Trophoblast cell (in vitro differentiated cells and primary cell): ENCODE results near the gene HRAS.

Source experiments
- DNase-seq, 2 donors: peaks; one replicate each; pipeline ENCODE4 v3.0.0-alpha.2; 2016
- H2AFZ ChIP-seq: 2 replicates; pipeline ENCODE4 v1.6.1; 2013; ENCODE audit warnings: low read length, moderate library complexity, mild to moderate bottlenecking; ENCODE audit not compliant: insufficient read depth, poor library complexity
- H2AK5ac ChIP-seq: 2 replicates; pipeline ENCODE4 v1.6.1; 2013; ENCODE audit warnings: mild to moderate bottlenecking, low read length
- H2BK120ac ChIP-seq: 2 replicates; pipeline ENCODE4 v1.6.1; 2013; ENCODE audit warnings: low read length, mild to moderate bottlenecking, moderate library complexity; ENCODE audit not compliant: insufficient read depth, poor library complexity
- H2BK12ac ChIP-seq: 2 replicates; pipeline ENCODE4 v1.6.1; 2013; ENCODE audit warnings: mild to moderate bottlenecking, low read length, moderate library complexity
- H2BK5ac ChIP-seq: 2 replicates; pipeline ENCODE4 v1.6.1; 2013; ENCODE audit warnings: low read length, low read depth, moderate library complexity, mild to moderate bottlenecking; ENCODE audit not compliant: poor library complexity
- H3K14ac ChIP-seq: 2 replicates; pipeline ENCODE4 v1.6.1; 2013; ENCODE audit warnings: mild to moderate bottlenecking, low read length
- H3K18ac ChIP-seq: 2 replicates; pipeline ENCODE4 v1.6.1; 2013; ENCODE audit warnings: mild to moderate bottlenecking, low read length
- H3K23ac ChIP-seq: 2 replicates; pipeline ENCODE4 v1.6.1; 2013; ENCODE audit warnings: low read length
- H3K27ac ChIP-seq: 2 replicates; pipeline ENCODE4 v1.5.1; 2013; ENCODE audit warnings: low read depth, mild to moderate bottlenecking, inconsistent platforms, low read length, moderate library complexity
- H3K27me3 ChIP-seq: 2 replicates; pipeline ENCODE4 v1.6.1; 2013; ENCODE audit warnings: inconsistent platforms, mild to moderate bottlenecking, low read length, moderate library complexity; ENCODE audit not compliant: insufficient read depth
- H3K36me3 ChIP-seq, 2 experiments: 1 replicate in 1 of 2; 2 replicates in 1 of 2; pipeline ENCODE4 v1.6.1; 2013; ENCODE audit warnings: low read length in 2 of 2, mild to moderate bottlenecking in 2 of 2, moderate library complexity in 1 of 2; ENCODE audit not compliant: insufficient read depth in 2 of 2, control insufficient read depth in 1 of 2
- H3K4ac ChIP-seq: 2 replicates; pipeline ENCODE4 v1.6.1; 2013; ENCODE audit warnings: low read depth, mild to moderate bottlenecking, low read length, moderate library complexity
- H3K4me1 ChIP-seq, 2 experiments: 1 replicate in 1 of 2; 2 replicates in 1 of 2; pipeline ENCODE4 v1.6.1; 2013; ENCODE audit warnings: low read length in 2 of 2, mild to moderate bottlenecking in 2 of 2, moderate library complexity in 1 of 2; ENCODE audit not compliant: insufficient read depth in 2 of 2, control insufficient read depth in 1 of 2
- H3K4me2 ChIP-seq: 2 replicates; pipeline ENCODE4 v1.6.1; 2013; ENCODE audit warnings: inconsistent platforms, mild to moderate bottlenecking, low read length, moderate library complexity
- H3K4me3 ChIP-seq: 2 replicates; pipeline ENCODE4 v1.5.1; 2013; ENCODE audit warnings: mild to moderate bottlenecking, low read depth, low read length, inconsistent platforms
- H3K79me1 ChIP-seq: one replicate; pipeline ENCODE4 v1.6.1; 2013; ENCODE audit warnings: low read length
- H3K79me2 ChIP-seq: 2 replicates; pipeline ENCODE4 v1.6.1; 2013; ENCODE audit warnings: low read length, mild to moderate bottlenecking; ENCODE audit not compliant: control insufficient read depth, insufficient read depth, poor library complexity
- H3K9ac ChIP-seq: 2 replicates; pipeline ENCODE4 v1.6.1; 2013; ENCODE audit warnings: mild to moderate bottlenecking, low read length
- H3K9me3 ChIP-seq: 2 replicates; pipeline ENCODE4 v1.6.1; 2013; ENCODE audit warnings: low read depth, mild to moderate bottlenecking, control low read depth, inconsistent platforms, low read length; ENCODE audit not compliant: insufficient read depth
- H4K12ac ChIP-seq: 2 replicates; pipeline ENCODE4 v1.6.1; 2013; ENCODE audit warnings: low read depth, mild to moderate bottlenecking, low read length, moderate library complexity
- H4K8ac ChIP-seq: 2 replicates; pipeline ENCODE4 v1.6.1; 2013; ENCODE audit warnings: low read depth, mild to moderate bottlenecking, low read length, moderate library complexity
- H4K91ac ChIP-seq: one replicate; pipeline ENCODE4 v1.6.1; 2013; ENCODE audit warnings: low read depth, mild to moderate bottlenecking, low read length, moderate library complexity
- WGBS: extraction: QIAGEN DNeasy Blood & Tissue Kit; methylation state at CpG from one replicate; pipeline ENCODE4 v1.1.7; 2013; ENCODE audit warnings: missing lambda C conversion rate; ENCODE audit not compliant: insufficient read length, insufficient coverage; ENCODE audit errors: extremely low coverage; 5-methylcytosine and 5-hydroxymethylcytosine counted together

Gene HRAS

GRCh38 chr11:515131-515530, 20.2 kb downstream of the HRAS start:
- no peak overlapping the region for H3K27ac ChIP-seq
- no peak overlapping the region for H4K8ac ChIP-seq
- no peaks in the 10 kb centered on the region for H3K27me3 ChIP-seq
- H3K36me3 ChIP-seq, result peaks cover 14 to 20% of the 10 kb centered on the region in 2 experiments
- no peak overlapping the region for H2BK5ac ChIP-seq
- no peak overlapping the region for H3K4me2 ChIP-seq
- no peak overlapping the region for H2AK5ac ChIP-seq
- no peak overlapping the region for H3K18ac ChIP-seq
- no peak for DNase-seq
- H2AFZ ChIP-seq, result no peak overlapping the region
- H4K91ac ChIP-seq, result no peak overlapping the region
- no peak overlapping the region for H3K23ac ChIP-seq
- H4K12ac ChIP-seq, result no peak overlapping the region
- peaks cover 2 to 3% of the 10 kb centered on the region in 2 experiments for H3K4me1 ChIP-seq
- no peak overlapping the region for H2BK12ac ChIP-seq
- H3K4me3 ChIP-seq, result no peak overlapping the region
- peaks cover 21% of the 10 kb centered on the region for H3K9me3 ChIP-seq
- WGBS, result no CpG with 5 or more reads among the region's 6 CpGs
- H3K9ac ChIP-seq, result no peak overlapping the region
- H2BK120ac ChIP-seq, result no peak overlapping the region
- H3K79me1 ChIP-seq, result no peaks in the 10 kb centered on the region
- H3K14ac ChIP-seq, result no peak overlapping the region
- no peak overlapping the region for H3K4ac ChIP-seq
- no peaks in the 10 kb centered on the region for H3K79me2 ChIP-seq

GRCh38 chr11:514606-515005, 20.8 kb downstream of the HRAS start:
- no peak overlapping the region for H3K27ac ChIP-seq
- no peak overlapping the region for H2AK5ac ChIP-seq
- H3K9ac ChIP-seq, result no peak overlapping the region
- no peak overlapping the region for H4K8ac ChIP-seq
- H4K12ac ChIP-seq, result no peak overlapping the region
- H3K23ac ChIP-seq, result no peak overlapping the region
- H3K36me3 ChIP-seq, result peaks cover 18 to 23% of the 10 kb centered on the region in 2 experiments
- H3K4me3 ChIP-seq, result no peak overlapping the region
- H3K18ac ChIP-seq, result no peak overlapping the region
- no peak overlapping the region for H2BK120ac ChIP-seq
- no peak overlapping the region for H4K91ac ChIP-seq
- peaks cover 21% of the 10 kb centered on the region for H3K9me3 ChIP-seq
- H2BK12ac ChIP-seq, result no peak overlapping the region
- H3K4me1 ChIP-seq, result peaks cover 2 to 3% of the 10 kb centered on the region in 2 experiments
- DNase-seq, result no peak
- no peak overlapping the region for H2AFZ ChIP-seq
- H3K4ac ChIP-seq, result no peak overlapping the region
- no peak overlapping the region for H3K4me2 ChIP-seq
- no peak overlapping the region for H3K14ac ChIP-seq
- WGBS, result no CpG with 5 or more reads among the region's 10 CpGs
- H3K79me2 ChIP-seq, result no peaks in the 10 kb centered on the region
- no peaks in the 10 kb centered on the region for H3K27me3 ChIP-seq
- H3K79me1 ChIP-seq, result no peaks in the 10 kb centered on the region
- H2BK5ac ChIP-seq, result no peak overlapping the region

DNA sequence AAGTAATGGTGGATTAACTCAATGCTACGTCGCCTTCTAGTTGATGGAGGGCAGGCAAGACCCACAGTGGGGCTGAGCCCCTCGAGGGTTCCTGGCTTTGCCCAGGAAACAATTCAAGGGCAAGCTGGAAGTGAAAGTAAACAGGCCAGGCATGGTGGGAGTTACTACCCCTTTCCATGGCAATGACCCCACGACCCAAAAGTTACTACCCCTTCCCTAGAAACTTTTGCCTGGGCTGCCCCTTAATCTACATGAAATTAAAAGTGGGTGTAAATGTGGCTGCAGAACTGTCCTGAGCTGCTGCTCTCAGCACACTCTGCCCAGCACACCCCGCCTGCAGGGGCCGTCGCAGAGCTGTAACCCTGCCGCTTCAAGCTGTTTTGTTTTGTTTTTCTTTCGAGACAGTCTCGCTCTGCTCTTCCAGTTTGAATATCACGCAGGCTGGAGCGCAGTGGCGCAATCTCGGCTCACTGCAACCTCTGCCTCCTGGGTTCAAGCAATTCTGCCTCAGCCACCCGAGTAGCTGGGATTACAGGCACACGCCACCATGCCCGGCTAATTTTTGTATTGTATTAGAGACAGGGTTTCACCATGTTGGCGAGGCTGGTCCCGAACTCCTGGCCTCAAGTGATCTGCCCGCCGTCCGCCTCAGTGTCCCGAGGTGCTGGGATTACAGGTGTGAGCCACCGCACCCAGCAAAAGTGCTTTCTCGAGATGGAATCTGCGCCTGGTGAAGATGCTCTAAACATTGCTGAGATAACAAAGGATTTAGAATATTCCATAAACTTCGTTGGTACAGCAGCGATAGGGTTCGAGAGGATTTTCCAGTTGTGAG, 22.4 kb downstream of the HRAS start:
- H3K23ac ChIP-seq, result no peak overlapping the region
- no peaks in the 10 kb centered on the region for H3K79me2 ChIP-seq
- no peak overlapping the region for H2BK12ac ChIP-seq
- WGBS, result no CpG with 5 or more reads among the region's 29 CpGs
- no peak overlapping the region for H3K4me2 ChIP-seq
- no peak for DNase-seq
- H3K36me3 ChIP-seq, result peaks cover 23 to 24% of the 10 kb centered on the region in 2 experiments
- H3K4me1 ChIP-seq, result peaks cover 0 to 3% of the 10 kb centered on the region in 2 experiments
- no peak overlapping the region for H2AFZ ChIP-seq
- H2BK5ac ChIP-seq, result no peak overlapping the region
- no peak overlapping the region for H4K8ac ChIP-seq
- no peak overlapping the region for H3K27ac ChIP-seq
- H3K9ac ChIP-seq, result no peak overlapping the region
- no peak overlapping the region for H2BK120ac ChIP-seq
- no peak overlapping the region for H3K14ac ChIP-seq
- peaks cover 14% of the 10 kb centered on the region for H3K9me3 ChIP-seq
- H3K4ac ChIP-seq, result no peak overlapping the region
- no peak overlapping the region for H4K91ac ChIP-seq
- no peak overlapping the region for H2AK5ac ChIP-seq
- H3K27me3 ChIP-seq, result no peaks in the 10 kb centered on the region
- H3K4me3 ChIP-seq, result no peak overlapping the region
- H3K79me1 ChIP-seq, result no peaks in the 10 kb centered on the region
- no peak overlapping the region for H3K18ac ChIP-seq
- H4K12ac ChIP-seq, result no peak overlapping the region

DNA sequence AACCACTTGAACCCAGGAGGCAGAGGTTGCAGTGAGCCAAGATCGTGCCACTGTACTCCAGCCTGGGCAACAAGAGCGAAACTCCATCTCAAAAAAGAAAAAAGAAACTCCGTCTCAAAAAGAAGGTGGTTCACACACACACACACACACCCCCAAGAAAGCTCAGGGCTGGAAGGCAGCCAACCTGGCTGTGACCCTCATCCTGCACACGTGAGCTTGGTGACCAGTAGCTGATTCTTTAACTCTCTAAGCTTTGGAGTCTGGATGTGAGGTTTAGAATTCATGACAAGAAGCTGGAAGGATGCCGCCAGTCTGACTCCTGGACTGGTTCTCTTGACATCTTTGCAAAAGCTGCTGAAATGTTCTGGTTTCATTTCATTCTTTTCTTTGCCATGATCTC, 26.4 kb downstream of the HRAS start:
- Histone ChIP-seq H2BK120ac (no peak overlapping the region), H4K12ac (no peak overlapping the region), H3K9ac (no peak overlapping the region), H3K36me3 (peaks cover 14 to 24% of the 10 kb centered on the region in 2 experiments), H2BK12ac (no peak overlapping the region), H2BK5ac (no peak overlapping the region), H3K14ac (no peak overlapping the region), H3K9me3 (no peaks in the 10 kb centered on the region), H3K79me2 (peaks cover 13% of the 10 kb centered on the region), H3K4me1 (peaks cover 6 to 13% of the 10 kb centered on the region in 2 experiments), H3K4ac (no peak overlapping the region), H3K4me2 (no peak overlapping the region), H3K27me3 (no peaks in the 10 kb centered on the region), H2AFZ (no peak overlapping the region), H3K27ac (no peak overlapping the region), H3K18ac (no peak overlapping the region), H4K8ac (no peak overlapping the region), H3K79me1 (peaks cover 15% of the 10 kb centered on the region), H3K4me3 (no peak overlapping the region), H4K91ac (no peak overlapping the region), H3K23ac (no peak overlapping the region), H2AK5ac (no peak overlapping the region)
- no CpG with 5 or more reads among the region's 5 CpGs for WGBS
- no peak for DNase-seq
